Kidney (tissue), 14 donors: Measurements from ENCODE around the gene TRIP6. TPM values are rescaled to one million over a fixed set of nuclear protein-coding genes. Genes with fewer than 3 reads are reported as not detected.

Source experiments
- DNase-seq, 5 donors: peaks; one replicate each; pipeline ENCODE4 v3.0.0-alpha.2; 2013 to 2020
- FAIRE-seq: peaks from 2 replicates; lab custom pipeline; 2012; peaks lifted over from hg19 to GRCh38; lab: Jason Lieb, UNC
- H3K27ac ChIP-seq, 2 donors: one replicate each; pipeline ENCODE4 v1.7.0; 2013; ENCODE audit warnings: low read depth in 2 of 2, low read length in 2 of 2, inconsistent platforms in 1 of 2
- H3K27me3 ChIP-seq: one replicate; pipeline ENCODE4 v1.7.1; 2013; ENCODE audit warnings: low read length, inconsistent platforms; ENCODE audit not compliant: control insufficient read depth, insufficient read depth
- H3K36me3 ChIP-seq, 3 donors: one replicate each; pipeline versions ENCODE4 v1.7.0 to v1.7.1; 2013; ENCODE audit warnings: low read length in 3 of 3, control low read depth in 1 of 3, inconsistent platforms in 1 of 3; ENCODE audit not compliant: insufficient read depth in 3 of 3, control insufficient read depth in 2 of 3
- H3K4me1 ChIP-seq, 3 donors: one replicate each; pipeline versions ENCODE4 v1.7.0 to v1.7.1; 2013; ENCODE audit warnings: low read length in 3 of 3, inconsistent platforms in 1 of 3, low read depth in 1 of 3; ENCODE audit not compliant: control insufficient read depth in 2 of 3, insufficient read depth in 2 of 3
- H3K4me3 ChIP-seq, 3 donors: one replicate each; pipeline versions ENCODE4 v1.7.0 to v1.8.1; 2013; ENCODE audit warnings: low read length in 3 of 3, control low read depth in 1 of 3, inconsistent platforms in 1 of 3
- H3K9ac ChIP-seq, 3 donors: one replicate each; pipeline versions ENCODE4 v1.7.0 to v1.7.1; 2013; ENCODE audit warnings: low read length in 3 of 3, control low read depth in 1 of 3, inconsistent platforms in 1 of 3
- H3K9me3 ChIP-seq, 3 donors: one replicate each; pipeline versions ENCODE4 v1.7.0 to v1.7.1; 2013; ENCODE audit warnings: low read length in 3 of 3, control low read depth in 1 of 3, inconsistent platforms in 1 of 3; ENCODE audit not compliant: control insufficient read depth in 2 of 3, insufficient read depth in 1 of 3
- CTCF ChIP-seq: IDR thresholded peaks from 3 replicates; pipeline ENCODE4 v1.5.1; 2012; ENCODE audit warnings: mild to moderate bottlenecking, moderate library complexity, borderline replicate concordance; ENCODE audit not compliant: insufficient read depth; ENCODE audit errors: extremely low read depth
- intact Hi-C: fragments of 100-400 bp; cut with DNase I; formaldehyde crosslinking; loops from one replicate; pipeline ENCODE4 v1.11.1; 2022
- polyA plus RNA-seq: library from polyadenylated mRNA; stranded (reverse); fragments of 350-450 nt; fragmentation: Illumina TruSeq; extraction: RNeasy Lipid Tissue Mini Kit (QIAGEN cat#74804); gene quantifications from one replicate; pipeline ENCODE4 v1.2.3, GENCODE V29; 2014; ENCODE audit warnings: low read depth, low replicate concordance; ENCODE audit not compliant: insufficient read depth
- total RNA-seq: library from RNA; stranded (reverse); fragmentation: NEBNext Ultra II Directional; extraction: Animal tissue kit (Norgen Biotek cat#: 25700); gene quantifications from one replicate; pipeline ENCODE4 v1.2.1, GENCODE V29; 2021
- donor health status: control.
- donor health status: control.
- donor health status: control.
- donor health status: control.
- donor health status: control.
- donor health status: DM: yes; HTN: yes; CAD: no.
- donor health status: Normal renal cell carcinoma (clear cell type).

The TRIP6 gene
- total and polyA plus RNA-seq, 2 donors from 2014 or later: 74.4 to 92.6 TPM

- H3K4me1 ChIP-seq: no peaks in the 10 kb centered on the region
- no peak for DNase-seq
- no peak overlapping the region for H3K27ac ChIP-seq
- TF ChIP-seq CTCF: no peak
- no peak for FAIRE-seq
- H3K4me3 ChIP-seq: no peak overlapping the region
- no peaks in the 10 kb centered on the region for H3K27me3 ChIP-seq
- no peaks in the 10 kb centered on the region for H3K9me3 ChIP-seq
- peaks cover 0 to 30% (median 7%) of the 10 kb centered on the region in 3 donors for H3K36me3 ChIP-seq
- intact Hi-C loops: no loop called here
- H3K9ac ChIP-seq: no peak overlapping the region
Observed at GRCh38 chr7:100823140-100823525, 44.1 kb upstream of the TRIP6 start.

GRCh38 chr7:100823534-100823933 is 43.7 kb upstream of the TRIP6 start:
- DNase-seq: no peak
- H3K4me1 ChIP-seq: no peaks in the 10 kb centered on the region
- no peaks in the 10 kb centered on the region for H3K27me3 ChIP-seq
- H3K27ac ChIP-seq: no peak overlapping the region
- no peak overlapping the region for H3K9ac ChIP-seq
- no peak for FAIRE-seq
- H3K4me3 ChIP-seq: no peak overlapping the region
- H3K36me3 ChIP-seq: peaks cover 0 to 30% (median 5%) of the 10 kb centered on the region in 3 donors
- intact Hi-C loops: no loop called here
- no peaks in the 10 kb centered on the region for H3K9me3 ChIP-seq
- no peak for TF ChIP-seq CTCF

- H3K36me3 ChIP-seq: peaks cover 0 to 19% (median 5%) of the 10 kb centered on the region in 3 donors
- no peaks in the 10 kb centered on the region for H3K9me3 ChIP-seq
- peak overlapping the region in 1 of 3 donors; percentile 85 for H3K9ac ChIP-seq
- intact Hi-C loops: no loop called here
- TF ChIP-seq CTCF: no peak
- no peak overlapping the region for H3K27ac ChIP-seq
- H3K4me3 ChIP-seq: peak overlapping the region in 2 of 3 donors; percentile 79 to 87
- FAIRE-seq (no peak), DNase-seq (no peak)
- no peaks in the 10 kb centered on the region for H3K27me3 ChIP-seq
- H3K4me1 ChIP-seq: no peaks in the 10 kb centered on the region
Observed at GRCh38 chr7:100824499-100825214, 42.5 kb upstream of the TRIP6 start.
